GM12878 (cell line): ENCODE measurements around the gene TGFB1I1. TPM values are rescaled to one million over a fixed set of nuclear protein-coding genes. Genes with fewer than 3 reads are reported as not detected.

Experiments
- ATF7 ChIP-seq: fragments of 450-650 bp; IDR thresholded peaks from 2 replicates; pipeline ENCODE4 v1.6.1; 2016; ENCODE audit warnings: low read depth, mild to moderate bottlenecking
- BCL11A ChIP-seq: IDR thresholded peaks from 2 replicates; pipeline ENCODE4 v1.6.1; 2011; ENCODE audit warnings: low read depth, low read length
- BMI1 ChIP-seq: fragments of 450-650 bp; IDR thresholded peaks from 2 replicates; pipeline ENCODE4 v1.6.1; 2016; ENCODE audit warnings: mild to moderate bottlenecking, moderate library complexity, borderline replicate concordance
- CHD2 ChIP-seq: IDR thresholded peaks from 2 replicates; pipeline ENCODE4 v1.6.1; 2011; ENCODE audit warnings: low read depth, low read length, improper control_type of control experiment, borderline replicate concordance
- EP300 ChIP-seq, 2 experiments: fragments of 150-350 bp in 1 of 2; IDR thresholded peaks; 2 replicates each; pipeline ENCODE4 v1.6.1; 2011 to 2012; ENCODE audit warnings: low read depth in 2 of 2, low read length in 2 of 2, borderline replicate concordance in 1 of 2, improper control_type of control experiment in 1 of 2, inconsistent platforms in 1 of 2; ENCODE audit not compliant: control insufficient read depth in 1 of 2
- FOXM1 ChIP-seq: IDR thresholded peaks from 2 replicates; pipeline ENCODE4 v1.6.1; 2012; ENCODE audit warnings: low read depth, mild to moderate bottlenecking, inconsistent platforms, low read length, moderate library complexity
- HDAC6 ChIP-seq: fragments of 200-600 bp; sonication (generic); IDR thresholded peaks from one replicate; pipeline ENCODE4 v1.8.0; 2017; ENCODE audit warnings: antibody characterized with exemption; ENCODE audit not compliant: unreplicated experiment
- IKZF2 ChIP-seq, 2 experiments: fragments of 450-650 bp; IDR thresholded peaks; 2 replicates each; pipeline ENCODE4 v1.6.1; 2017; ENCODE audit warnings: mild to moderate bottlenecking in 2 of 2, moderate library complexity in 2 of 2
- KDM1A ChIP-seq: fragments of 200-600 bp; sonication (generic); IDR thresholded peaks from 2 replicates; pipeline ENCODE4 v1.6.1; 2016; ENCODE audit warnings: borderline replicate concordance
- MEF2B ChIP-seq: fragments of 450-650 bp; IDR thresholded peaks from 2 replicates; pipeline ENCODE4 v1.6.1; 2018; ENCODE audit warnings: mild to moderate bottlenecking, moderate library complexity; ENCODE audit not compliant: partially characterized antibody, poor library complexity, severe bottlenecking
- MLLT1 ChIP-seq: fragments of 450-650 bp; IDR thresholded peaks from 2 replicates; pipeline ENCODE4 v1.6.1; 2016; ENCODE audit warnings: mild to moderate bottlenecking
- MTA2 ChIP-seq: fragments of 450-650 bp; IDR thresholded peaks from 2 replicates; pipeline ENCODE4 v1.6.1; 2016; ENCODE audit warnings: low read depth, mild to moderate bottlenecking, moderate library complexity
- NFXL1 ChIP-seq: fragments of 450-650 bp; IDR thresholded peaks from 2 replicates; pipeline ENCODE4 v1.6.1; 2017; ENCODE audit warnings: antibody characterized with exemption, mild to moderate bottlenecking, borderline replicate concordance
- NR2C1 ChIP-seq: fragments of 450-650 bp; IDR thresholded peaks from 2 replicates; pipeline ENCODE4 v1.6.1; 2017; ENCODE audit warnings: antibody characterized with exemption, mild to moderate bottlenecking, moderate library complexity
- RB1 ChIP-seq: fragments of 450-650 bp; formaldehyde crosslinking; IDR thresholded peaks from 2 replicates; pipeline ENCODE4 v1.6.1; 2017; ENCODE audit warnings: mild to moderate bottlenecking, borderline replicate concordance
- RCOR1 ChIP-seq: conservative IDR thresholded peaks from 2 replicates; pipeline ENCODE4 v1.6.1; 2012; ENCODE audit warnings: low read depth, low read length, improper control_type of control experiment
- STAT3 ChIP-seq: IDR thresholded peaks from 2 replicates; pipeline ENCODE4 v1.6.1; 2011; ENCODE audit warnings: low read depth, low read length, improper control_type of control experiment
- TBL1XR1 ChIP-seq: IDR thresholded peaks from 2 replicates; pipeline ENCODE4 v1.6.1; 2012; ENCODE audit warnings: low read depth, low read length, improper control_type of control experiment
- WRNIP1 ChIP-seq: IDR thresholded peaks from 2 replicates; pipeline ENCODE4 v1.6.1; 2011; ENCODE audit warnings: low read depth, low read length, improper control_type of control experiment, borderline replicate concordance
- ZBTB11 ChIP-seq: fragments of 450-650 bp; formaldehyde crosslinking; IDR thresholded peaks from 2 replicates; pipeline ENCODE4 v1.5.0; 2022; ENCODE audit warnings: mild to moderate bottlenecking, missing genetic modification characterization
- ZNF24 ChIP-seq: fragments of 450-650 bp; IDR thresholded peaks from 2 replicates; pipeline ENCODE4 v1.6.1; 2017; ENCODE audit warnings: antibody characterized with exemption, mild to moderate bottlenecking
- polyA plus RNA-seq, 11 experiments: library from polyadenylated mRNA; depleted of rRNA in 4 of 11; unstranded in 6 of 11; stranded (reverse) in 5 of 11; fragments of >200 nt; fragmentation: Nextera tagmentation in 4 of 11; fragmentation: Illumina TruSeq in 1 of 11; extraction: Ambion mirVana in 4 of 11; extraction: Trizol in 1 of 11; gene quantifications; 1 replicate in 1 of 11; 2 replicates in 10 of 11; pipeline versions ENCODE4 v1.2.1 to v1.2.3, GENCODE V29; 2011 to 2016; ENCODE audit warnings: inconsistent platforms in 2 of 11, missing spikeins in 2 of 11, low read depth in 1 of 11
- total RNA-seq, 4 experiments: library from RNA; depleted of rRNA in 3 of 4; stranded (reverse); fragments of >200 nt in 3 of 4; fragmentation: Illumina TruSeq in 1 of 4; extraction: Trizol in 1 of 4; gene quantifications; 2 replicates each; pipeline versions ENCODE4 v1.2.1 to v1.2.3, GENCODE V29; 2013 to 2021
- TF ChIP-seq, protein P1 (sequence below): fragments of 450-650 bp; IDR thresholded peaks from 2 replicates; pipeline ENCODE4 v1.6.1; 2017; ENCODE audit warnings: low read depth, mild to moderate bottlenecking, moderate library complexity
- TF ChIP-seq, protein P2 (sequence below): IDR thresholded peaks from 2 replicates; pipeline ENCODE4 v1.6.1; 2011; ENCODE audit warnings: borderline replicate concordance, low read depth, mild to moderate bottlenecking, moderate library complexity, mixed read lengths, low read length; ENCODE audit not compliant: insufficient read depth; ENCODE audit errors: extremely low read length

The TGFB1I1 gene
- total and polyA plus RNA-seq, 10 of the 15 experiments (the other 5 are each of a cell fraction or from before 2014, with no cell fraction given), result 0.13 to 2.3 (median 0.41) TPM; not detected in 2

- TF ChIP-seq MEF2B (no peak), KDM1A (no peak), ZNF24 (no peak), HDAC6 (no peak), BMI1 (no peak), IKZF2 (IDR thresholded peaks at IDR 0.05) (no peak), RB1 (no peak), BCL11A (no peak), EP300 (IDR thresholded peaks at IDR 0.05; ENCODE audit: borderline replicate concordance in 1 of 2, control insufficient read depth in 1 of 2, low read depth in 2 of 2, low read length in 2 of 2) (no peak; a peak in 1 of 4 replicates), TBL1XR1 (no peak), MTA2 (no peak), STAT3 (no peak), ZBTB11 (CRISPR knock-in tag) (no peak), CHD2 (no peak), RCOR1 (no peak), NFXL1 (no peak), MLLT1 (no peak), FOXM1 (no peak), WRNIP1 (no peak; the same call in 1 of the 2 replicates), ATF7 (no peak; the same call in 1 of the 2 replicates), NR2C1 (no peak)
- TF ChIP-seq, protein P1, sequence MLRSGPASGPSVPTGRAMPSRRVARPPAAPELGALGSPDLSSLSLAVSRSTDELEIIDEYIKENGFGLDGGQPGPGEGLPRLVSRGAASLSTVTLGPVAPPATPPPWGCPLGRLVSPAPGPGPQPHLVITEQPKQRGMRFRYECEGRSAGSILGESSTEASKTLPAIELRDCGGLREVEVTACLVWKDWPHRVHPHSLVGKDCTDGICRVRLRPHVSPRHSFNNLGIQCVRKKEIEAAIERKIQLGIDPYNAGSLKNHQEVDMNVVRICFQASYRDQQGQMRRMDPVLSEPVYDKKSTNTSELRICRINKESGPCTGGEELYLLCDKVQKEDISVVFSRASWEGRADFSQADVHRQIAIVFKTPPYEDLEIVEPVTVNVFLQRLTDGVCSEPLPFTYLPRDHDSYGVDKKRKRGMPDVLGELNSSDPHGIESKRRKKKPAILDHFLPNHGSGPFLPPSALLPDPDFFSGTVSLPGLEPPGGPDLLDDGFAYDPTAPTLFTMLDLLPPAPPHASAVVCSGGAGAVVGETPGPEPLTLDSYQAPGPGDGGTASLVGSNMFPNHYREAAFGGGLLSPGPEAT, result no peak
- TF ChIP-seq, protein P2, sequence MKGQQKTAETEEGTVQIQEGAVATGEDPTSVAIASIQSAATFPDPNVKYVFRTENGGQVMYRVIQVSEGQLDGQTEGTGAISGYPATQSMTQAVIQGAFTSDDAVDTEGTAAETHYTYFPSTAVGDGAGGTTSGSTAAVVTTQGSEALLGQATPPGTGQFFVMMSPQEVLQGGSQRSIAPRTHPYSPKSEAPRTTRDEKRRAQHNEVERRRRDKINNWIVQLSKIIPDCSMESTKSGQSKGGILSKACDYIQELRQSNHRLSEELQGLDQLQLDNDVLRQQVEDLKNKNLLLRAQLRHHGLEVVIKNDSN, result no peak
Observed at GRCh38 chr16:31458073-31458843, 13.7 kb upstream of the TGFB1I1 start (continued).
